Neuronal stem cell (in vitro differentiated cells): ENCODE data around the gene ZNF407.

Experiments
- DNase-seq: peaks from one replicate; pipeline ENCODE4 v3.0.0-alpha.2; 2013; ENCODE audit warnings: low spot score
- H2AFZ ChIP-seq: one replicate; pipeline ENCODE4 v1.6.1; 2013; ENCODE audit warnings: mild to moderate bottlenecking, low read length, inconsistent platforms
- H2AK5ac ChIP-seq: 2 replicates; pipeline ENCODE4 v1.6.1; 2013; ENCODE audit warnings: low read depth, mild to moderate bottlenecking, inconsistent platforms, low read length, moderate library complexity, mixed read lengths
- H2BK120ac ChIP-seq: 2 replicates; pipeline ENCODE4 v1.6.1; 2013; ENCODE audit warnings: low read depth, mild to moderate bottlenecking, inconsistent platforms, low read length, moderate library complexity, mixed read lengths
- H2BK12ac ChIP-seq: one replicate; pipeline ENCODE4 v1.6.1; 2013; ENCODE audit warnings: low read length, inconsistent platforms
- H2BK15ac ChIP-seq: 2 replicates; pipeline ENCODE4 v1.6.1; 2013; ENCODE audit warnings: mild to moderate bottlenecking, low read length, inconsistent platforms, mixed read lengths
- H2BK5ac ChIP-seq: one replicate; pipeline ENCODE4 v1.6.1; 2013; ENCODE audit warnings: inconsistent platforms, mild to moderate bottlenecking, low read length, moderate library complexity
- H3K14ac ChIP-seq: one replicate; pipeline ENCODE4 v1.6.1; 2013; ENCODE audit warnings: low read length, inconsistent platforms
- H3K18ac ChIP-seq: 2 replicates; pipeline ENCODE4 v1.6.1; 2013; ENCODE audit warnings: low read length, inconsistent platforms
- H3K23ac ChIP-seq: 2 replicates; pipeline ENCODE4 v1.6.1; 2013; ENCODE audit warnings: low read depth, mild to moderate bottlenecking, mixed read lengths, low read length, inconsistent platforms; ENCODE audit not compliant: poor library complexity
- H3K27ac ChIP-seq: replicated peaks from 3 replicates; pipeline ENCODE4 v1.5.1; 2013; ENCODE audit warnings: low read length, inconsistent platforms
- H3K27me3 ChIP-seq, 3 experiments: 2 replicates each; pipeline ENCODE4 v1.6.1; 2013; ENCODE audit warnings: low read length in 3 of 3, mild to moderate bottlenecking in 2 of 3, inconsistent platforms in 1 of 3, low read depth in 1 of 3, mixed read lengths in 1 of 3, moderate library complexity in 1 of 3; ENCODE audit not compliant: control insufficient read depth in 3 of 3, insufficient read depth in 3 of 3
- H3K36me3 ChIP-seq, 2 donors: replicated peaks in 1 of 2; 2 replicates each; pipeline ENCODE4 v1.6.1; 2013; ENCODE audit warnings: low read length in 2 of 2; ENCODE audit not compliant: control insufficient read depth in 2 of 2, insufficient read depth in 2 of 2
- H3K4ac ChIP-seq: 2 replicates; pipeline ENCODE4 v1.6.1; 2013; ENCODE audit warnings: inconsistent platforms, mild to moderate bottlenecking, low read length, moderate library complexity
- H3K4me1 ChIP-seq, 2 donors: 1 replicate in 1 of 2; 2 replicates in 1 of 2; pipeline ENCODE4 v1.6.1; 2013; ENCODE audit warnings: low read length in 2 of 2, low read depth in 1 of 2; ENCODE audit not compliant: control insufficient read depth in 2 of 2, insufficient read depth in 1 of 2
- H3K4me2 ChIP-seq: one replicate; pipeline ENCODE4 v1.6.1; 2013; ENCODE audit warnings: mild to moderate bottlenecking, low read length, inconsistent platforms; ENCODE audit not compliant: insufficient read depth, poor library complexity, severe bottlenecking
- H3K4me3 ChIP-seq, 2 donors: 2 replicates each; pipeline ENCODE4 v1.5.1; 2013; ENCODE audit warnings: low read length in 2 of 2, mild to moderate bottlenecking in 2 of 2, inconsistent platforms in 1 of 2, moderate library complexity in 1 of 2
- H3K79me1 ChIP-seq: one replicate; pipeline ENCODE4 v1.6.1; 2013; ENCODE audit warnings: low read depth, mild to moderate bottlenecking, inconsistent platforms, low read length, moderate library complexity
- H3K9ac ChIP-seq: one replicate; pipeline ENCODE4 v1.6.1; 2013; ENCODE audit warnings: mild to moderate bottlenecking, low read depth, low read length, inconsistent platforms; ENCODE audit not compliant: poor library complexity
- H3K9me3 ChIP-seq, 2 donors: replicated peaks in 1 of 2; 2 replicates each; pipeline versions ENCODE3 to v1.6.1; 2013; ENCODE audit warnings: low read length in 2 of 2, mild to moderate bottlenecking in 2 of 2, inconsistent platforms in 1 of 2, low read depth in 1 of 2, mixed read lengths in 1 of 2, moderate library complexity in 1 of 2; ENCODE audit not compliant: control insufficient read depth in 2 of 2, insufficient read depth in 1 of 2
- H4K8ac ChIP-seq: one replicate; pipeline ENCODE4 v1.6.1; 2013; ENCODE audit warnings: low read depth, mild to moderate bottlenecking, inconsistent platforms, low read length, moderate library complexity
- H4K91ac ChIP-seq: one replicate; pipeline ENCODE4 v1.6.1; 2013; ENCODE audit warnings: low read length, low read depth, mild to moderate bottlenecking, inconsistent platforms; ENCODE audit not compliant: poor library complexity
- WGBS, 2 donors: extraction: QIAGEN DNeasy Blood & Tissue Kit; methylation state at CpG; one replicate each; pipeline ENCODE4 v1.1.7; 2013; ENCODE audit warnings: missing lambda C conversion rate in 2 of 2, mixed read lengths in 1 of 2; ENCODE audit not compliant: insufficient read length in 2 of 2, insufficient replicate concordance in 1 of 2; ENCODE audit errors: extremely low coverage in 2 of 2; 5-methylcytosine and 5-hydroxymethylcytosine counted together

ZNF407 gene

DNA sequence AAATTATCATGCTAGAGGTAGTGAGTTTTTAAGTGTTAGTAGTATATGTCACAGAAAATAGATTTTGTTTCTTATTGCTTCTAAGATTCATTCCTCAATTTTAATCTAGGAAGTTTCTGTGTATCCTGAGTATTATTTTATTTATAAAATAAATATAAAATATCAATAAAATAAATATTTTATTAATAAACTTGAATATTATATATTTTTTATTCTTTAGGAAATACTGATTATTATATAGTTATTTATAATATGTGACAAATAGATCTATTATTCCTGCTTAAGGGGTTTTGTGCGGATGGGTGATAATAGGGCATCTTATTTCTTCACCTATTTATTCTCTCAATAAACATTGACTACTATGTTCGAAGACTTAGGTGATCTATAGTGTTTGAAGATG lies 191.0 kb downstream of the ZNF407 start:
- Histone ChIP-seq H2BK5ac (no peak overlapping the region), H4K8ac (no peak overlapping the region), H4K91ac (no peak overlapping the region), H3K4ac (no peak overlapping the region), H3K27ac (no peak overlapping the region), H3K9me3 (peaks cover 0 to 4% of the 10 kb centered on the region in 2 donors), H3K4me1 (no peaks in the 10 kb centered on the region), H3K9ac (no peak overlapping the region), H3K23ac (no peak overlapping the region), H2AK5ac (no peak overlapping the region), H3K18ac (no peak overlapping the region), H2AFZ (no peak overlapping the region), H3K27me3 (no peaks in the 10 kb centered on the region), H2BK12ac (no peak overlapping the region), H3K4me3 (no peak overlapping the region), H2BK120ac (no peak overlapping the region), H3K36me3 (no peaks in the 10 kb centered on the region), H3K14ac (no peak overlapping the region), H3K79me1 (no peaks in the 10 kb centered on the region), H3K4me2 (no peak overlapping the region), H2BK15ac (no peak overlapping the region)
- WGBS, 2 donors, result no CpG with 5 or more reads among the region's 2 CpGs
- DNase-seq, result no peak

DNA sequence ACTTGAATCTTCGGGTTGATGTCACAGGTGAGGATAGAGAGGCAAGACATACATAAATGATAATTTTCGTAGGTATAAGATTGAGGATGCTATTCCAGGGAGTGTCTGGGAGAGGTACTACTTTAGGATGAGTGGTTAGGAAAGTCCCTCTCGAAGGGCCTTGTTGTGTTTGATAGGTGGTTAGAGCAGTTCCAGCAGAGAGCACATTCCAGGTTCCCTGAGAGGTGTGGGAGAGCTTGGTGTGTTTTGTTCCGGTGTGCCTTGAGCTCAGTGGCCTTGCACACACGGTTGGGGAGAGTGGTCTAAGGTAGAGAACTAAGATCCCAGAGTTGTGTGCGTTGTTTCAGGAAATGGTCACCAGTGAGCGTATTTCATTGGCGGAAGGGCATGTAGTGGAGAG lies 191.4 kb downstream of the ZNF407 start:
- H3K27me3 ChIP-seq, result no peaks in the 10 kb centered on the region
- H4K8ac ChIP-seq, result no peak overlapping the region
- no peak overlapping the region for H3K9ac ChIP-seq
- H3K18ac ChIP-seq, result no peak overlapping the region
- no peak overlapping the region for H3K4me2 ChIP-seq
- peak overlapping the region in 1 of 2 donors; percentile 68 for H3K4me3 ChIP-seq
- WGBS, 2 donors, result no CpG with 5 or more reads among the region's 8 CpGs
- H2AFZ ChIP-seq, result no peak overlapping the region
- H3K4me1 ChIP-seq, result no peaks in the 10 kb centered on the region
- no peak overlapping the region for H3K23ac ChIP-seq
- H2BK12ac ChIP-seq, result no peak overlapping the region
- no peak overlapping the region for H3K4ac ChIP-seq
- no peak overlapping the region for H2BK120ac ChIP-seq
- H3K9me3 ChIP-seq, result peaks cover 0 to 4% of the 10 kb centered on the region in 2 donors
- H3K79me1 ChIP-seq, result no peaks in the 10 kb centered on the region
- H3K36me3 ChIP-seq, result no peaks in the 10 kb centered on the region
- peak overlapping the region; percentile 26 for H4K91ac ChIP-seq
- no peak for DNase-seq
- H2BK5ac ChIP-seq, result no peak overlapping the region
- no peak overlapping the region for H3K27ac ChIP-seq
- no peak overlapping the region for H2AK5ac ChIP-seq
- no peak overlapping the region for H3K14ac ChIP-seq
- no peak overlapping the region for H2BK15ac ChIP-seq

DNA sequence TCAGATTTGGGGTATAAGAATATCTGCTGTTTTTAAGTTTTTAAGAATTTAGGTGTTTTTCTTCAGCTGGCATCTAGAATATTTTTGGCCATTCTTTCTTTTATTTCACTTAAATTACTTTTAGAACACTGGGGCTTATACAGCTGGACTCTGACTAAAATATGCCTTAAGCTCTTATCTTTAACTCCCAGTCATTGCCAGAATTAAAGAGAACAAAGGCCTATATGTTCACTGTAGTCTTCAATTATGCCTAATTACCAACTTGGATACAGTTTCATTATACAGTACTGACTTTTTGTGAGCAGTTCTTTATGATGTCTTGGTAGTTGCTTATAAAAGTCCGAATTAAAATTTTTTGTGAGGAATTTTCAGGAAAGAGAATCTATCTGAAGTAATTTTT lies 192.8 kb downstream of the ZNF407 start:
- H2AK5ac ChIP-seq, result no peak overlapping the region
- no peaks in the 10 kb centered on the region for H3K36me3 ChIP-seq
- H3K9ac ChIP-seq, result no peak overlapping the region
- H3K23ac ChIP-seq, result no peak overlapping the region
- H3K18ac ChIP-seq, result no peak overlapping the region
- DNase-seq, result no peak
- no peaks in the 10 kb centered on the region for H3K4me1 ChIP-seq
- no peak overlapping the region for H3K4me2 ChIP-seq
- no CpG with 5 or more reads among the region's 1 CpG for WGBS, 2 donors
- no peak overlapping the region for H4K91ac ChIP-seq
- H2AFZ ChIP-seq, result no peak overlapping the region
- no peak overlapping the region for H4K8ac ChIP-seq
- peaks cover 0 to 4% of the 10 kb centered on the region in 2 donors for H3K9me3 ChIP-seq
- H2BK120ac ChIP-seq, result no peak overlapping the region
- H2BK15ac ChIP-seq, result no peak overlapping the region
- H2BK5ac ChIP-seq, result no peak overlapping the region
- no peak overlapping the region for H2BK12ac ChIP-seq
- no peaks in the 10 kb centered on the region for H3K27me3 ChIP-seq
- H3K4me3 ChIP-seq, result no peak overlapping the region
- no peaks in the 10 kb centered on the region for H3K79me1 ChIP-seq
- H3K14ac ChIP-seq, result no peak overlapping the region
- H3K27ac ChIP-seq, result no peak overlapping the region
- H3K4ac ChIP-seq, result no peak overlapping the region

DNA sequence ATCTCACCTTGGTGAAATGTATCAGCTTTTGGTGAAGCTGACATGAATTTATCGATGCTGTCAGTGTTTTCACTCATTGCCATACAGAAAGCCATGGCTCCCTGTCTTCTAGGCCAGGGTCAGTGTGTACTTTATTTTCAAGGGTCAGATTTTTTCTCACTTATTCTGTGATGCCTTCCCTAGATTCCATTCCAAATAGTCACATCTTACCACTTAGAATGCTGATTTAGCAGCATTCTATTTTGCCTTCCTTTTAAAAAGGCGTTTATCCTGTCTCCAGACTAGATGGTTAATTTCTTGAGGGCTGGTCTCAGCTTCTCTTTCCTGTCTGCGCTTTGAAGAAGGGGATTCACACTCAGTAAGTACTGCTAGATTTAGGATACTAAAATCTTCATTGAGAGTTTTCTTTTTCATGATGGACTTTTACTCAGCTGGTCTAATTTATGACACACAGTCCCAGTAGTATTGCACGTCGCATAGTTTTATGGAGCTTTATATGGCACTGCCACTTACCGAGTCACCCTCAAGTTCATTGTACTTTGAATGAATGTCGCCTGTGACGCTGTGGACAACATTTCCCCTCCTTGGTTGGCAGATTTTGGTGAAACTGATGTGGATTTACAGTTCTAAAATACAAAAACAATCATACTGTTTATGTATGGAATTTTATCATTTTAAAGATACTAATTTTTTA lies 194.0 kb downstream of the ZNF407 start:
- Histone ChIP-seq H3K36me3 (no peaks in the 10 kb centered on the region), H3K4me1 (no peaks in the 10 kb centered on the region), H2BK15ac (no peak overlapping the region)

More for the DNA sequence above, 194.0 kb downstream of the ZNF407 start:
- Histone ChIP-seq H4K8ac (no peak overlapping the region), H3K79me1 (no peaks in the 10 kb centered on the region), H2BK12ac (no peak overlapping the region), H2BK5ac (no peak overlapping the region), H3K4me2 (no peak overlapping the region), H3K27me3 (no peaks in the 10 kb centered on the region), H2AFZ (no peak overlapping the region), H2AK5ac (no peak overlapping the region), H3K4me3 (no peak overlapping the region), H3K14ac (no peak overlapping the region), H3K23ac (no peak overlapping the region), H3K9ac (no peak overlapping the region), H3K4ac (no peak overlapping the region), H2BK120ac (no peak overlapping the region), H3K9me3 (peaks cover 0 to 2% of the 10 kb centered on the region in 2 donors), H3K18ac (no peak overlapping the region), H4K91ac (no peak overlapping the region), H3K27ac (no peak overlapping the region)
- WGBS, 2 donors, result no CpG with 5 or more reads among the region's 8 CpGs
- no peak for DNase-seq
